Loucy (cell line): Measurements from ENCODE around the gene CIB4.

Source experiments
- EZH2phosphoT487 ChIP-seq: fragments of 200-600 bp; IDR thresholded peaks from 2 replicates; pipeline ENCODE4 v1.6.1; 2018; ENCODE audit warnings: antibody characterized with exemption, mild to moderate bottlenecking, moderate library complexity, borderline replicate concordance
- TF ChIP-seq, protein P1 (sequence below): fragments of 200-600 bp; sonication (generic); conservative IDR thresholded peaks from 2 replicates; pipeline ENCODE4 v1.5.1; 2014; ENCODE audit warnings: mild to moderate bottlenecking, antibody characterized with exemption, low read length

DNA sequence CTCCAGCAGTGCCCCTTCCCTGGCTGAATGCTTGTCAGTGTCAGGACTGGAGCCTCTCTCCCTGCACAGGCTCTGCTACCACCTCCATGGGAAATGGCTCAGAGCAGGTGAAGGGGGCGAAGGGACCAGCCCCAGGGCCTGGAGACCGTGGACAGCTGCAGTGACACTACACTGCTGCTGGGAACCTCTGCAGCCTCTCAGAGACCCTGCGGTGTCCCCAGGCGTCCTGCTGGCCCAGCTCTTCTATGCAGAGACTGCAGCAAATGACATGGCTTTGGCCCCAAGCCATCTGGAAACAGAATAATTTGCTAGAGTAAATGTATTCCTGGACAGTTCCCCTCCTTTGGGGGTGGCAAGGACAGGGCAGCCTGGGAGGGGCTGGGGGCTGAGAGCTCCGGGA, 53.2 kb downstream of the CIB4 start:
- TF ChIP-seq, protein P1, sequence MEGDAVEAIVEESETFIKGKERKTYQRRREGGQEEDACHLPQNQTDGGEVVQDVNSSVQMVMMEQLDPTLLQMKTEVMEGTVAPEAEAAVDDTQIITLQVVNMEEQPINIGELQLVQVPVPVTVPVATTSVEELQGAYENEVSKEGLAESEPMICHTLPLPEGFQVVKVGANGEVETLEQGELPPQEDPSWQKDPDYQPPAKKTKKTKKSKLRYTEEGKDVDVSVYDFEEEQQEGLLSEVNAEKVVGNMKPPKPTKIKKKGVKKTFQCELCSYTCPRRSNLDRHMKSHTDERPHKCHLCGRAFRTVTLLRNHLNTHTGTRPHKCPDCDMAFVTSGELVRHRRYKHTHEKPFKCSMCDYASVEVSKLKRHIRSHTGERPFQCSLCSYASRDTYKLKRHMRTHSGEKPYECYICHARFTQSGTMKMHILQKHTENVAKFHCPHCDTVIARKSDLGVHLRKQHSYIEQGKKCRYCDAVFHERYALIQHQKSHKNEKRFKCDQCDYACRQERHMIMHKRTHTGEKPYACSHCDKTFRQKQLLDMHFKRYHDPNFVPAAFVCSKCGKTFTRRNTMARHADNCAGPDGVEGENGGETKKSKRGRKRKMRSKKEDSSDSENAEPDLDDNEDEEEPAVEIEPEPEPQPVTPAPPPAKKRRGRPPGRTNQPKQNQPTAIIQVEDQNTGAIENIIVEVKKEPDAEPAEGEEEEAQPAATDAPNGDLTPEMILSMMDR: no peak
- TF ChIP-seq EZH2phosphoT487: no peak
